GM23338 (cell line): ENCODE results near the gene NUCKS1.

Experiments
- EZH2 ChIP-seq: fragments of 200-600 bp; sonication (generic); IDR thresholded peaks from one replicate; pipeline ENCODE4 v1.8.0; 2017; ENCODE audit warnings: antibody characterized with exemption, mild to moderate bottlenecking, low read depth; ENCODE audit not compliant: unreplicated experiment
- EZH2phosphoT487 ChIP-seq: fragments of 200-600 bp; sonication (generic); IDR thresholded peaks from one replicate; pipeline ENCODE4 v1.8.1; 2018; ENCODE audit warnings: antibody characterized with exemption; ENCODE audit not compliant: unreplicated experiment
- NANOG ChIP-seq: IDR thresholded peaks from 2 replicates; pipeline ENCODE4 v1.6.1; 2016; ENCODE audit warnings: antibody characterized with exemption, borderline replicate concordance
- POLR2AphosphoS5 ChIP-seq: IDR thresholded peaks from 2 replicates; pipeline ENCODE4 v1.6.1; 2016; ENCODE audit warnings: antibody characterized with exemption, low read depth
- TF ChIP-seq, protein P1 (sequence below), 2 experiments: fragments of 200-600 bp in 1 of 2; sonication (generic) in 1 of 2; conservative IDR thresholded peaks; 2 replicates each; pipeline versions ENCODE4 v1.5.1 to v1.6.1; 2016 to 2017; ENCODE audit warnings: antibody characterized with exemption in 2 of 2, low read depth in 2 of 2, mild to moderate bottlenecking in 2 of 2, moderate library complexity in 1 of 2
- TF ChIP-seq, protein P2 (sequence below): fragments of 250-450 bp; sonication (Bioruptor Pico); IDR thresholded peaks from 2 replicates; pipeline ENCODE4 v1.5.0; 2020; ENCODE audit warnings: mild to moderate bottlenecking, moderate library complexity
- TF ChIP-seq, protein P3 (sequence below): IDR thresholded peaks from one replicate; pipeline ENCODE4 v1.6.1; 2018; ENCODE audit warnings: antibody characterized with exemption; ENCODE audit not compliant: unreplicated experiment

DNA sequence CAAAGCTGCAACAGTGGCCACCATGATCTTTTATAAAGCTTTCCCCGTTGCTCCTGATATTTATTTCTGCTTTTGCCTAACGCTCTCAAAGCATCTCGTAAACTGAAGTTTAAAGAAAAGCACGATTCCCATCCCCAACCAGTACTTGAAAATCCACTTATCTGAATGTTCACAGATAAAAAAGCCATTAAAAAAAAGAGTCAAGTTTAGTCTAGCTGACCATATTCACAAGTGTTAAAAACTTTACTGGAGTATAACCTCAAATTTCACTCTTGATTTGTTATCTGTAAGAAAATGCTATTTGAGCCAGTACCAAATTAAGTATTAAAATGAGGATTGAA lies 35.1 kb downstream of the NUCKS1 start:
- TF ChIP-seq, protein P1, sequence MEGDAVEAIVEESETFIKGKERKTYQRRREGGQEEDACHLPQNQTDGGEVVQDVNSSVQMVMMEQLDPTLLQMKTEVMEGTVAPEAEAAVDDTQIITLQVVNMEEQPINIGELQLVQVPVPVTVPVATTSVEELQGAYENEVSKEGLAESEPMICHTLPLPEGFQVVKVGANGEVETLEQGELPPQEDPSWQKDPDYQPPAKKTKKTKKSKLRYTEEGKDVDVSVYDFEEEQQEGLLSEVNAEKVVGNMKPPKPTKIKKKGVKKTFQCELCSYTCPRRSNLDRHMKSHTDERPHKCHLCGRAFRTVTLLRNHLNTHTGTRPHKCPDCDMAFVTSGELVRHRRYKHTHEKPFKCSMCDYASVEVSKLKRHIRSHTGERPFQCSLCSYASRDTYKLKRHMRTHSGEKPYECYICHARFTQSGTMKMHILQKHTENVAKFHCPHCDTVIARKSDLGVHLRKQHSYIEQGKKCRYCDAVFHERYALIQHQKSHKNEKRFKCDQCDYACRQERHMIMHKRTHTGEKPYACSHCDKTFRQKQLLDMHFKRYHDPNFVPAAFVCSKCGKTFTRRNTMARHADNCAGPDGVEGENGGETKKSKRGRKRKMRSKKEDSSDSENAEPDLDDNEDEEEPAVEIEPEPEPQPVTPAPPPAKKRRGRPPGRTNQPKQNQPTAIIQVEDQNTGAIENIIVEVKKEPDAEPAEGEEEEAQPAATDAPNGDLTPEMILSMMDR (conservative IDR thresholded peaks at IDR 0.05; ENCODE audit: low read depth in 2 of 2): no peak
- TF ChIP-seq POLR2AphosphoS5: no peak
- TF ChIP-seq EZH2phosphoT487: no peak
- TF ChIP-seq, protein P2, sequence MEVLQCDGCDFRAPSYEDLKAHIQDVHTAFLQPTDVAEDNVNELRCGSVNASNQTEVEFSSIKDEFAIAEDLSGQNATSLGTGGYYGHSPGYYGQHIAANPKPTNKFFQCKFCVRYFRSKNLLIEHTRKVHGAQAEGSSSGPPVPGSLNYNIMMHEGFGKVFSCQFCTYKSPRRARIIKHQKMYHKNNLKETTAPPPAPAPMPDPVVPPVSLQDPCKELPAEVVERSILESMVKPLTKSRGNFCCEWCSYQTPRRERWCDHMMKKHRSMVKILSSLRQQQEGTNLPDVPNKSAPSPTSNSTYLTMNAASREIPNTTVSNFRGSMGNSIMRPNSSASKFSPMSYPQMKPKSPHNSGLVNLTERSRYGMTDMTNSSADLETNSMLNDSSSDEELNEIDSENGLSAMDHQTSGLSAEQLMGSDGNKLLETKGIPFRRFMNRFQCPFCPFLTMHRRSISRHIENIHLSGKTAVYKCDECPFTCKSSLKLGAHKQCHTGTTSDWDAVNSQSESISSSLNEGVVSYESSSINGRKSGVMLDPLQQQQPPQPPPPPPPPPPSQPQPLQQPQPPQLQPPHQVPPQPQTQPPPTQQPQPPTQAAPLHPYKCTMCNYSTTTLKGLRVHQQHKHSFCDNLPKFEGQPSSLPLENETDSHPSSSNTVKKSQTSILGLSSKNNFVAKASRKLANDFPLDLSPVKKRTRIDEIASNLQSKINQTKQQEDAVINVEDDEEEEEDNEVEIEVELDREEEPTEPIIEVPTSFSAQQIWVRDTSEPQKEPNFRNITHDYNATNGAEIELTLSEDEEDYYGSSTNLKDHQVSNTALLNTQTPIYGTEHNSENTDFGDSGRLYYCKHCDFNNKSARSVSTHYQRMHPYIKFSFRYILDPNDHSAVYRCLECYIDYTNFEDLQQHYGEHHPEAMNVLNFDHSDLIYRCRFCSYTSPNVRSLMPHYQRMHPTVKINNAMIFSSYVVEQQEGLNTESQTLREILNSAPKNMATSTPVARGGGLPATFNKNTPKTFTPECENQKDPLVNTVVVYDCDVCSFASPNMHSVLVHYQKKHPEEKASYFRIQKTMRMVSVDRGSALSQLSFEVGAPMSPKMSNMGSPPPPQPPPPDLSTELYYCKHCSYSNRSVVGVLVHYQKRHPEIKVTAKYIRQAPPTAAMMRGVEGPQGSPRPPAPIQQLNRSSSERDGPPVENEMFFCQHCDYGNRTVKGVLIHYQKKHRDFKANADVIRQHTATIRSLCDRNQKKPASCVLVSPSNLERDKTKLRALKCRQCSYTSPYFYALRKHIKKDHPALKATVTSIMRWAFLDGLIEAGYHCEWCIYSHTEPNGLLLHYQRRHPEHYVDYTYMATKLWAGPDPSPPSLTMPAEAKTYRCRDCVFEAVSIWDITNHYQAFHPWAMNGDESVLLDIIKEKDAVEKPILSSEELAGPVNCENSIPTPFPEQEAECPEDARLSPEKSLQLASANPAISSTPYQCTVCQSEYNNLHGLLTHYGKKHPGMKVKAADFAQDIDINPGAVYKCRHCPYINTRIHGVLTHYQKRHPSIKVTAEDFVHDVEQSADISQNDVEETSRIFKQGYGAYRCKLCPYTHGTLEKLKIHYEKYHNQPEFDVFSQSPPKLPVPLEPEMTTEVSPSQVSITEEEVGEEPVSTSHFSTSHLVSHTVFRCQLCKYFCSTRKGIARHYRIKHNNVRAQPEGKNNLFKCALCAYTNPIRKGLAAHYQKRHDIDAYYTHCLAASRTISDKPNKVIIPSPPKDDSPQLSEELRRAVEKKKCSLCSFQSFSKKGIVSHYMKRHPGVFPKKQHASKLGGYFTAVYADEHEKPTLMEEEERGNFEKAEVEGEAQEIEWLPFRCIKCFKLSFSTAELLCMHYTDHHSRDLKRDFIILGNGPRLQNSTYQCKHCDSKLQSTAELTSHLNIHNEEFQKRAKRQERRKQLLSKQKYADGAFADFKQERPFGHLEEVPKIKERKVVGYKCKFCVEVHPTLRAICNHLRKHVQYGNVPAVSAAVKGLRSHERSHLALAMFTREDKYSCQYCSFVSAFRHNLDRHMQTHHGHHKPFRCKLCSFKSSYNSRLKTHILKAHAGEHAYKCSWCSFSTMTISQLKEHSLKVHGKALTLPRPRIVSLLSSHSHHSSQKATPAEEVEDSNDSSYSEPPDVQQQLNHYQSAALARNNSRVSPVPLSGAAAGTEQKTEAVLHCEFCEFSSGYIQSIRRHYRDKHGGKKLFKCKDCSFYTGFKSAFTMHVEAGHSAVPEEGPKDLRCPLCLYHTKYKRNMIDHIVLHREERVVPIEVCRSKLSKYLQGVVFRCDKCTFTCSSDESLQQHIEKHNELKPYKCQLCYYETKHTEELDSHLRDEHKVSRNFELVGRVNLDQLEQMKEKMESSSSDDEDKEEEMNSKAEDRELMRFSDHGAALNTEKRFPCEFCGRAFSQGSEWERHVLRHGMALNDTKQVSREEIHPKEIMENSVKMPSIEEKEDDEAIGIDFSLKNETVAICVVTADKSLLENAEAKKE (CRISPR knock-in tag): no peak
- TF ChIP-seq EZH2: no peak
- TF ChIP-seq NANOG: no peak
- TF ChIP-seq, protein P3, sequence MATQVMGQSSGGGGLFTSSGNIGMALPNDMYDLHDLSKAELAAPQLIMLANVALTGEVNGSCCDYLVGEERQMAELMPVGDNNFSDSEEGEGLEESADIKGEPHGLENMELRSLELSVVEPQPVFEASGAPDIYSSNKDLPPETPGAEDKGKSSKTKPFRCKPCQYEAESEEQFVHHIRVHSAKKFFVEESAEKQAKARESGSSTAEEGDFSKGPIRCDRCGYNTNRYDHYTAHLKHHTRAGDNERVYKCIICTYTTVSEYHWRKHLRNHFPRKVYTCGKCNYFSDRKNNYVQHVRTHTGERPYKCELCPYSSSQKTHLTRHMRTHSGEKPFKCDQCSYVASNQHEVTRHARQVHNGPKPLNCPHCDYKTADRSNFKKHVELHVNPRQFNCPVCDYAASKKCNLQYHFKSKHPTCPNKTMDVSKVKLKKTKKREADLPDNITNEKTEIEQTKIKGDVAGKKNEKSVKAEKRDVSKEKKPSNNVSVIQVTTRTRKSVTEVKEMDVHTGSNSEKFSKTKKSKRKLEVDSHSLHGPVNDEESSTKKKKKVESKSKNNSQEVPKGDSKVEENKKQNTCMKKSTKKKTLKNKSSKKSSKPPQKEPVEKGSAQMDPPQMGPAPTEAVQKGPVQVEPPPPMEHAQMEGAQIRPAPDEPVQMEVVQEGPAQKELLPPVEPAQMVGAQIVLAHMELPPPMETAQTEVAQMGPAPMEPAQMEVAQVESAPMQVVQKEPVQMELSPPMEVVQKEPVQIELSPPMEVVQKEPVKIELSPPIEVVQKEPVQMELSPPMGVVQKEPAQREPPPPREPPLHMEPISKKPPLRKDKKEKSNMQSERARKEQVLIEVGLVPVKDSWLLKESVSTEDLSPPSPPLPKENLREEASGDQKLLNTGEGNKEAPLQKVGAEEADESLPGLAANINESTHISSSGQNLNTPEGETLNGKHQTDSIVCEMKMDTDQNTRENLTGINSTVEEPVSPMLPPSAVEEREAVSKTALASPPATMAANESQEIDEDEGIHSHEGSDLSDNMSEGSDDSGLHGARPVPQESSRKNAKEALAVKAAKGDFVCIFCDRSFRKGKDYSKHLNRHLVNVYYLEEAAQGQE: no peak
